ENCODE results near the gene SEPTIN10.

Gene SEPTIN10

DNA sequence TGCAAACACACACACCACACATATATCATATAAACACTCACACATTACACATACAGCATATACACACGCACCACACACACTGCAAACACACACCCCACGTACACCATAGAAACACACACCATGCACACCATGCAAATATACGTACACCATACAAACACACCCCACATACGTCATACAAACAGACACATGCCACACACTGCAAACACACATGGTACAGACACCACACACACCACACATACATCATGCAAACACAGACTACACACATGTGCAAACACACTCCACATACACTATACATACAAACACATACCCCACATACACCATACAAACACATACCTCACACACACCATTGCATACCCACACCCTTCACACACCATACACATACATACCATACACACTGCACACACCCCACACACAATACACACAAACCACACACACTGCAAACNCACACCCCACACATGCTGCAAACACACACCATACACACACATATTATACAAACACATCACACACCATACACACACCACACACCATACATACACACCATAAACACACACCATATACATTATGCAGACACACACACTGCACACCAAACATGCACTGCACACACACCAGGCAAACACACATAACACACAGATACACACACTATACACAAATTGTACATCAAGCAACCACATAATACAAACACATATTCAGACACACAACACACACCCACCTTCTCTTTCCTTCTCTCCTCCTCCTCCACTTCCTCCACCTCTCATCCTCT lies 120.4 kb downstream of the SEPTIN10 start:
- no peak for DNase-seq
